PC-9 (cell line): ENCODE measurements around the gene F12. TPM values are rescaled to one million over a fixed set of nuclear protein-coding genes. Genes with fewer than 3 reads are reported as not detected.

Source experiments
- BruUV-seq: library from RNA; stranded (reverse); fragments of 400-500 nt; replicated peaks from 2 replicates; lab custom pipeline; 2021; lab: Mats Ljungman, UMichigan
- CTCF ChIA-PET: fragments of 300-600 bp; sonication (Branson Sonifier 250); formaldehyde crosslinking; loops from one replicate; lab custom pipeline; 2022; ENCODE audit warnings: antibody characterized with exemption; lab: Charles Lee
- POLR2A ChIA-PET: fragments of 300-600 bp; sonication (Branson Sonifier 250); formaldehyde crosslinking; loops from one replicate; lab custom pipeline; 2022; ENCODE audit warnings: antibody characterized with exemption; ENCODE audit not compliant: unreplicated experiment; lab: Charles Lee
- DNase-seq, 2 experiments: peaks; one replicate each; pipeline versions ENCODE4 v3.0.0 to v3.0.0-alpha.2; 2015 to 2022; ENCODE audit warnings: mixed read lengths in 1 of 2
- H2AFZ ChIP-seq: fragments of 200-600 bp; sonication (generic); 2 replicates; pipeline ENCODE4 v1.8.1; 2017; ENCODE audit warnings: antibody characterized with exemption
- H3F3A ChIP-seq: fragments of 200-600 bp; sonication (generic); 2 replicates; pipeline ENCODE4 v1.8.1; 2017; ENCODE audit warnings: antibody characterized with exemption, mild to moderate bottlenecking, low read depth; ENCODE audit not compliant: insufficient read depth
- H3K27ac ChIP-seq: fragments of 200-600 bp; sonication (generic); 2 replicates; pipeline ENCODE4 v1.6.1; 2016; ENCODE audit warnings: mixed run types
- H3K27me3 ChIP-seq: fragments of 200-600 bp; sonication (generic); 2 replicates; pipeline ENCODE4 v1.6.1; 2016; ENCODE audit warnings: low read depth, mixed run types; ENCODE audit not compliant: insufficient read depth
- H3K36me3 ChIP-seq: fragments of 200-600 bp; sonication (generic); 2 replicates; pipeline ENCODE4 v1.6.1; 2016; ENCODE audit warnings: low read depth, mixed run types
- H3K4me1 ChIP-seq: fragments of 200-600 bp; sonication (generic); replicated peaks from 2 replicates; pipeline ENCODE4 v1.6.1; 2016; ENCODE audit warnings: mixed run types; ENCODE audit not compliant: insufficient read depth
- H3K4me2 ChIP-seq: fragments of 200-600 bp; sonication (generic); 2 replicates; pipeline ENCODE4 v1.6.1; 2017; ENCODE audit warnings: mixed run types
- H3K4me3 ChIP-seq: fragments of 200-600 bp; sonication (generic); 2 replicates; pipeline ENCODE4 v1.6.1; 2016; ENCODE audit warnings: mixed run types
- H3K79me2 ChIP-seq: fragments of 200-600 bp; sonication (generic); 2 replicates; pipeline ENCODE4 v1.6.1; 2017; ENCODE audit warnings: low read depth, mixed run types
- H3K9me2 ChIP-seq: fragments of 200-600 bp; sonication (generic); 2 replicates; pipeline ENCODE4 v1.8.1; 2017; ENCODE audit warnings: mild to moderate bottlenecking; ENCODE audit not compliant: insufficient read depth
- H3K9me3 ChIP-seq: fragments of 200-600 bp; sonication (generic); 2 replicates; pipeline ENCODE4 v1.8.1; 2016; ENCODE audit warnings: low read depth; ENCODE audit not compliant: insufficient read depth
- H4K20me1 ChIP-seq: fragments of 200-600 bp; sonication (generic); 2 replicates; pipeline ENCODE4 v1.8.1; 2017; ENCODE audit not compliant: insufficient read depth
- CTCF ChIP-seq: fragments of 200-600 bp; sonication (generic); conservative IDR thresholded peaks from 2 replicates; pipeline ENCODE4 v1.6.1; 2017; ENCODE audit warnings: mixed run types, antibody characterized with exemption, mild to moderate bottlenecking, moderate library complexity
- EZH2 ChIP-seq: fragments of 200-600 bp; sonication (generic); IDR thresholded peaks from 2 replicates; pipeline ENCODE4 v1.8.0; 2017; ENCODE audit warnings: antibody characterized with exemption, low read depth
- intact Hi-C: fragments of 100-400 bp; cut with micrococcal nuclease; formaldehyde crosslinking; loops from one replicate; pipeline ENCODE4 v1.10.0; 2022; ENCODE audit not compliant: unreplicated experiment
- total RNA-seq: library from RNA; stranded (reverse); gene quantifications from 2 replicates; pipeline ENCODE4 v1.2.3, GENCODE V29; 2021

F12 gene
- total RNA-seq, 1 experiment from 2014 or later = 14.5 TPM

GRCh38 chr5:177457852-177458681, 48.7 kb upstream of the F12 start:
- H3K9me2 ChIP-seq = no peaks in the 10 kb centered on the region
- no peak for DNase-seq
- no peak overlapping the region for H2AFZ ChIP-seq
- H3K79me2 ChIP-seq = no peaks in the 10 kb centered on the region
- H3K27ac ChIP-seq = no peak overlapping the region
- H3F3A ChIP-seq = peaks cover 14% of the 10 kb centered on the region; the same call in 1 of the 2 replicates
- no peak overlapping the region for H3K4me2 ChIP-seq
- intact Hi-C loops = loop anchor here (2.0 kb wide), 1 partner anchor 13 kb away; no protein-coding TSS in a partner anchor
- H3K4me1 ChIP-seq = 0 out of 2 replicates have a peak, but pooled peaks cover 5% of the 10 kb centered on the region
- ChIA-PET POLR2A (interaction anchor here (0.6 kb wide), 2 partner anchors 100 to 127 kb away, joined by 6 read pairs; no protein-coding TSS in a partner anchor), CTCF (interaction anchor here (0.6 to 1.5 kb wide), 9 partner anchors 10 to 764 kb away, joined by 3 to 12 read pairs (median 3); partner anchors contain the start of gene PDLIM7)
- TF ChIP-seq EZH2 (no peak), CTCF (no peak; the same call in 1 of the 2 replicates)
- H4K20me1 ChIP-seq = peaks cover 23% of the 10 kb centered on the region
- no peak overlapping the region for H3K4me3 ChIP-seq
- no peaks in the 10 kb centered on the region for H3K9me3 ChIP-seq
- BruUV-seq = TSS peak; percentile 23
- H3K36me3 ChIP-seq = no peaks in the 10 kb centered on the region
- H3K27me3 ChIP-seq = no peaks in the 10 kb centered on the region

- H4K20me1 ChIP-seq = peaks cover 23% of the 10 kb centered on the region
- TF ChIP-seq CTCF (peak; percentile 68), EZH2 (no peak)
- POLR2A ChIA-PET = interaction anchor here (0.5 to 0.6 kb wide), 3 partner anchors 93 to 126 kb away, joined by 6 to 8 read pairs (median 6); no protein-coding TSS in a partner anchor
- H3K4me1 ChIP-seq = 0 out of 2 replicates have a peak, but pooled peaks cover 5% of the 10 kb centered on the region
- intact Hi-C loops = loop anchor here (1.0 to 2.0 kb wide), 2 partner anchors 14 to 40 kb away; partner anchors contain the start of gene PDLIM7
- no peaks in the 10 kb centered on the region for H3K36me3 ChIP-seq
- no peaks in the 10 kb centered on the region for H3K9me3 ChIP-seq
- peak; percentile 84 to 95 for DNase-seq
- H3K79me2 ChIP-seq = no peaks in the 10 kb centered on the region
- H3K4me3 ChIP-seq = no peak overlapping the region
- no peaks in the 10 kb centered on the region for H3K9me2 ChIP-seq
- H3F3A ChIP-seq = peaks cover 19% of the 10 kb centered on the region; the same call in 1 of the 2 replicates
- no peak overlapping the region for H3K27ac ChIP-seq
- BruUV-seq = no TSS peak
- H3K27me3 ChIP-seq = no peaks in the 10 kb centered on the region
- CTCF ChIA-PET = interaction anchor here (0.6 to 1.5 kb wide), 9 partner anchors 9 to 764 kb away, joined by 3 to 12 read pairs (median 3); partner anchors contain the start of gene PDLIM7
- H3K4me2 ChIP-seq = no peak overlapping the region
- H2AFZ ChIP-seq = no peak overlapping the region
Measured at GRCh38 chr5:177456976-177457851, 47.9 kb upstream of the F12 start.
